NCI-H146 (cell line): ENCODE results near the gene ELL2.
"Not testable (repeated sequence)": the region's sequence is repeated elsewhere in the genome, so short reads cannot be mapped to it uniquely, and the experiment has no call there.

ENCODE experiments used
- DNase-seq: peaks from one replicate; lab custom pipeline; 2025; lab: John Stamatoyannopoulos, UW

ELL2 gene

GRCh38 chr5:95880081-95880926 lies 81.3 kb downstream of the ELL2 start:
- DNase-seq = no peak

DNA sequence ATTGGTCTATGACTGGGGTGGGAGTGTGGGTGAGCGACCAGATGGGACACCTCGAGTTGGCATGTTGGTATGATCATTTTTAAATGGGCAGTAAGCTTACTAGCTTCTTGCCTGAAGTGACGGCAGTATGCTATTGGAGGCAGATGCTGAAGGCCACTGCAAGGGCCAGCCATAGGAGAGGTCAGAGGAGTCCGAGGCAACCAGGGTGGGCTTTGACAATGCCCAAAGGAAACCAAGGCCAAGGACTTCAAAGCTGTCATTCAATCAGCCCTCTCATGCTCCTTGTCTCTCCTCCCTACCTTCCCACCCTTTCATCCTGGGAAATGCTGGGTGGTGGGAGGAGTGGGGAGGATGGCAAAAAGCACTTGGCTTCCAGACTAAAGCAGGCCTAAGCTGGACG lies 82.0 kb downstream of the ELL2 start:
- DNase-seq = no peak

GRCh38 chr5:95878417-95879323 lies 83.0 kb downstream of the ELL2 start:
- peak; percentile 31 for DNase-seq

DNA sequence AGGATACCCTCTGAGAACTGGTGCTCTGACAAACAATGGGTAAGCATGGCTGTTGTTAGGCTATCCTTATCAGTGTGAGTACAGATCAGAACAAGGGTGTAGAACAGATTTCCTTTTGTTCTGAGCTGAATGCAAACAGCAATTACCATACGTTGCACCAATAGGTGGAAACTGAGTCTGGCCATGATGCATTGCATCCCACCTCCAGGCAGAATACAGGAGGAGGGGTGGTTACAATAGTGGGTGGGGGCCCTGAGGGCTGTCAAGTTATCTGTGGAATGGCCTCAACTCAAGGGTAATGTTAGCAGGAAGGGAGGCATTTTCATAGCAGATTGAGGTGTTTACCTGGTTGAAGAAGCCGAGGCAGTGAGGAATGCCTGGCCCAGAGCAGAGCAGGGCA lies 84.9 kb downstream of the ELL2 start:
- DNase-seq = no peak

GRCh38 chr5:95874246-95874645 lies 87.4 kb downstream of the ELL2 start:
- DNase-seq = no peak

- no peak for DNase-seq
These were observed 88.3 kb downstream of the ELL2 start for GRCh38 chr5:95873351-95873750.

DNA sequence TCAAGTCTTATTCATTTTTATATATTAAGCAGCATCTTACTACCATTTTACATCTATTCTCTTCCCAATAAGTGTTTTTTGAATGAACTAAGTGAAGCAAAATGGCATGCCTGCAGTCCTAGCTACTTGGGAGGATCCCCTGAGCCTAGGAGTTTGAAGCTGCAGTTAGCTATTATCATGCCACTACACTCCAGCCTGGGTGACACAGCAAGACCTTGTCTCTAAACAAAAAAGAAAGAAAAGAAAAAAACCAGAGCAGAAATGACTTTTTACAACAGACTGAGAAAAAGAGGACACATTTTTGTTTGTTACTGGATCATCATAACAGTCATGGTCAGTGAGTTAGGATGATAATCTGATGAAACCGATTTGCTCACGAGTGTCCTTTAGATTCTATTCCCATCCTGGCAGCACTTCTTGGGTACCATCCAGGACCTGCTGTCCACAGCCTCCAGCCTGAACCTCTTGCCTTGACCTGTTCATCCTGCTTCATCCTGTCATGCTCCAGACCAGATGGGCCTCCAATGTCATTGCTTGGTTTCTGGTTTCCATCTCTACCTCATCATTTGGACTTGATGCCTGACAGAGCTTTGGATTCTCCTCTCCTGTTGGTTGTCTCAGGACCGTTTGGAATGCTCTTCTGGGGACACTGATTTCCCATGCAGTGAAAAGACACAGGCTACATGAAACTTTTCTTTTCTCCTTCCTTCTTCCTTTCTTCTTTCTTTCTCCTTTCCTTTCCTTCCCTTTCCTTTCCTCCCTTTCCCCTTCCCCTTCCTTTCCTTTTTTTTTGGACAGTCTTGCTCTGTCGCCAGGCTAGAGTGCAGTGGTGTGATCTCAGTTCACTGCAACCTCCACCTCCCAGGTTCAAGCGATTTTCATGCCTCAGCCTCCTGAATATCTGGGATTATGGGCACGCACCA lies 89.0 kb downstream of the ELL2 start:
- DNase-seq = no peak

DNA sequence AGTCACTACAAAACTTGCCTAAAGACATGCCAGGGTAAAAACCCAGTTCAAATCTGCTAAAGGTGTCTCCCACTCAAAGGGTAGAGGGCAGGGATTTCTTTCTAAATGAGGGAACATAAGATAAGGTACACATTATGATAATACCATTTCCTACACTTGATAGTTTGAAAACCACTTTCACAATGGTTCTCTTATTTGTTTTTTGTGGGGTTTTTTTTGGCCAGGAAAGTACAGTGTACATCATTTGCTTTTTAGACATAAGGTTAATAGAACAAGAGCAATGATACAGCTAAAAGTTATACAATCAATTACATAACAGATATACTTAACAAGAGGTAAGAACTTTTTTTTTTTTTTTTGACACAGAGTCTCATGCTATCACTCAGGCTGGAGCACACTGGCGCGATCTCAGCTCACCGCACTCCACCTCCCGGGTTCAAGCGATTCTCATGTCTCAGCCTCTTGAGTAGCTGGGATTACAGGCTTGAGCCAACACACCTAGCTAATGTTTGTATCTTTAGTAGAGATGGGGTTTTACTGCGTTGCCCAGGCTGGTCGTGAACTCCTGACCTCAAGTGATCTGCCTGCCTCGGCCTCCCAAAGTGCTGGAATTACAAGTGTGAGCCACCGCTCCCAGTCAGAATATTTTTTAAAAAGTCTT lies 90.4 kb downstream of the ELL2 start:
- no peak for DNase-seq

- no peak for DNase-seq
These were observed 91.5 kb downstream of the ELL2 start for GRCh38 chr5:95870105-95870672.

- DNase-seq = not testable (repeated sequence)
These were observed 92.3 kb downstream of the ELL2 start for GRCh38 chr5:95869173-95869855.

- no peak for DNase-seq
These were observed 93.5 kb downstream of the ELL2 start for GRCh38 chr5:95868136-95868535.

GRCh38 chr5:95866435-95867040 lies 95.1 kb downstream of the ELL2 start:
- no peak for DNase-seq

DNA sequence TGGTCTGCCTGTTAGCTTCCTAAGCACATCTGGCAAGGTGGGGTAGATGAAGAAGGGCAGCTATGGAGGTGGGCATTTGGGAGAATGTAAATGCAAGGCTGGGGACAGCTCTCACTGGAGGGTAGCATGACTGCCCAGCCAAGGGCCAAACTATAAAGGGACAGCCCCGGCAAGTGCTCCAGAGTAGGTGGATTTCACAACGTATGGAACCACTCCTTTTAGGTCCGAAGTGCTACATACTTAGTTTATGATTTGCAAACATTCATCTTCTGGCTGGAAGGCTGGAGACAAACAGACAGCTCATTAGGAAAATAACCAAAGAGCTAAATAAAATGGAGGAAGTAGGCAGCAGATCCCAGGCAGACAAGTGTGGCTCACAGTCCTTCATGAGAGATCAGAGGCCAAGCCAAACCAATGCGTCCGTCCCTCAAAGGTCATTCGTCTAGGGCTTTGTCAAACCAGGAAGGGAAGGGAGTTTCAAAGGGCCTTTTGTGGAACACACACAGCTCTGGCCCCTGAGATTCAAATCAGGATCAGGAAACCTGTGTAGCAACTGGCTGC lies 96.6 kb downstream of the ELL2 start:
- DNase-seq = no peak

DNA sequence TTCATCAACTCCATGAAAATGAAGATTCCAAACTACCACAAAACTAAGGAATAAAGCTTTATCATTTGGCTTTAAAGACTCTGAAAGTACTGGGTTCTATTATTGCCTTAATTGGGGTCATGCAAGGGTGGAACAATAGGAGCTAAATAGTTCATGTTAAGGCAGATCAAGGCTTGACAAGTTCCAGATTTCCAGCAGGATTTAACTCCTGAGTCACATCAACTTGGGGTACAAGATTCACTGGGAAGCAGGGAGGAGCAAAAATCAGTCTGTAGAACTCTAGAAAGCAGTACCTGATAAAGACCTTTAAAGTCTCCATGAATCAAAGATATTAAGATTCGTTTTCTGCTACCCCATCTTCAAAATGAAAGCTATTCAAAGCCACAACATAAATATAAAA lies 97.2 kb downstream of the ELL2 start:
- DNase-seq = no peak

GRCh38 chr5:95863383-95863757 lies 98.3 kb downstream of the ELL2 start:
- DNase-seq = no peak

- no peak for DNase-seq
These were observed 98.8 kb downstream of the ELL2 start for GRCh38 chr5:95862671-95863382.

GRCh38 chr5:95861864-95862561 lies 99.6 kb downstream of the ELL2 start:
- DNase-seq = no peak

DNA sequence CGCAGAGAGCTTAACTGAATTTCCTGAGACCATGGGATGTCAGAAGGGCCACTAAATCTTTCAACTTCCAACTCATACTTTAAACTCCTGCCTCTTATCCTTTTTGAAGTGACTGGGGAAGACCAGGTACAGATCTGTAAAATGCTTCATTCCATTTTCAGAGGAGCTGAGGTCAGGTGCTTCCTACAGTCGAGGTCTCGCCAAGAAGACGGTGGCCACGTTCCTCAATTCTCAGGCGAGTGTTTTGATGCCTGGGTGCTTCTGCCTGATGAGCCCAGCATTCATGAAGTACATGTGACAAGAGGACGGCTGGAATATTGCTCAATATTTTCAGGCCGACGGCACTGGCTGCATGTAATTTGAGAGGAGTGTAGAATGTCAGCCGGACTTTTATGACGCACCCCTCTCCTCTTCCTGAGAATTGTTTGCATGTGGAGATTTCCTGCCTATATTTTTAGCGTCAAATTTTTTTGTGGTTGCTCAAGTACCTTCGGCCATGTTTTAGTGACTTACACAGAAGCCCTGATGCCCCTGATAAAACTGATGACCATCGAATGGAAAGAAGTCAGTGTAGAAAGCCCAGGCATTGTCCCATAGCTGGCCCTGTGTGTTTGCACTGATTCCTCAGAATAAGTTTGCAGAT lies 100.3 kb downstream of the ELL2 start:
- no peak for DNase-seq
